Activated T-cell treated with anti-CD3 and anti-CD28 coated beads, Interleukin-2, amount 50 U/mL, for 72 hours (primary cell): ENCODE results near the gene TMEM135. TPM values are rescaled to one million over a fixed set of nuclear protein-coding genes. Genes with fewer than 3 reads are reported as not detected.

Experiments
- ATAC-seq, 2 donors: fragments of 150-1000 bp; cut with Tn5 transposase; replicated peaks in 1 of 2; 2 replicates each; pipeline ENCODE4 v1.10.0; 2021; ENCODE audit warnings: moderate library complexity in 2 of 2, mild to moderate bottlenecking in 1 of 2
- DNase-seq, 2 donors: peaks; one replicate each; pipeline ENCODE4 v3.0.0; 2021 to 2022; ENCODE audit warnings: mixed read lengths in 1 of 2
- H3K27ac Mint-ChIP-seq: one replicate; pipeline ENCODE4 v1.8.0; 2022; ENCODE audit warnings: mild to moderate bottlenecking, moderate library complexity, mixed read lengths
- H3K27me3 Mint-ChIP-seq: one replicate; pipeline ENCODE4 v1.8.0; 2022; ENCODE audit warnings: low read depth, mixed read lengths
- H3K36me3 Mint-ChIP-seq, 2 donors: one replicate each; pipeline ENCODE4 v1.8.0; 2022; ENCODE audit warnings: mixed read lengths in 2 of 2, mild to moderate bottlenecking in 1 of 2; ENCODE audit not compliant: insufficient read depth in 2 of 2
- H3K4me1 Mint-ChIP-seq: one replicate; pipeline ENCODE4 v1.8.0; 2022; ENCODE audit warnings: low read depth, mixed read lengths
- H3K4me3 Mint-ChIP-seq, 2 donors: one replicate each; pipeline ENCODE4 v1.8.0; 2022; ENCODE audit warnings: mild to moderate bottlenecking in 2 of 2, mixed read lengths in 2 of 2, moderate library complexity in 2 of 2
- H3K9me3 Mint-ChIP-seq, 2 donors: one replicate each; pipeline ENCODE4 v1.8.0; 2022; ENCODE audit warnings: mixed read lengths in 2 of 2
- total RNA-seq, 2 donors: library from RNA; stranded (reverse); gene quantifications; one replicate each; pipeline ENCODE4 v1.2.3, GENCODE V29; 2022

Gene TMEM135
- total RNA-seq, 2 donors from 2014 or later = 30.8 to 32.7 TPM

DNA sequence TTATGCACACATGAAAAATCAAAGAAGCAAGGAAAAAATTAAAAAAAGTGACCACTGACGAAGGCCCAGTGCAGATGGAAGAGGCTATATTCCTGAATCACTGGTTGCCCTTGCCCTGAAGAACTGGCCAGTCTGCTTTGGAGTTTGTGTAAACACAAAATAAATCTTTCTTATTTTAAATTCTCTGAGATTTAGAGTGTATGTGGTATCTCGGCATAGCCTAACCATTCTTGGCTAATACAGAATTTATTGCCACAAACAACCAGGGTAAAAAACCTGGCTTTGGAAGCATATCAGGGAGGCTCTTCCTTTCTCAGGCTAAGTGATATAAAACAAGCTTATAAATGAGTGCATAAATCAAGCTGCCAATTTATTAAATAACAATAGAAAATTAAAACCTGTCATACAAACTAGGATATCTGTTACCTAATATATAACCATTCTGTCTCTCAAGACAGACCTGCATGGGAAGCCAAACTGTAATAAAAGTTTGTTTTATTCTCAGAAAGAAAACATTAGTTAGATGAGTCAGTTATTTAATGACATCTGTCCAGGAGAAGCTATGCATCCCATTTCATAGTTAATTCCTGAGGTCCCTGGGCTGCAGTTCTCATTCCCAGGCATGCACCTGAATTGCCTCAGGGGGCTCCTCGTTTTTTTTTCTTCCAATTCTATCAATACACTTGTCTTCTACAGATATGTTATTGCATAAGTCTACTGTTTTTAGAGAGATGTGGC, 6.1 kb upstream of the TMEM135 start:
- no peak overlapping the region for H3K4me3 Mint-ChIP-seq
- ATAC-seq (no peak), DNase-seq (no peak)
- no peaks in the 10 kb centered on the region for H3K9me3 Mint-ChIP-seq
- no peak overlapping the region for H3K27ac Mint-ChIP-seq
- H3K27me3 Mint-ChIP-seq = no peaks in the 10 kb centered on the region
- no peaks in the 10 kb centered on the region for H3K36me3 Mint-ChIP-seq
- peaks cover 22% of the 10 kb centered on the region for H3K4me1 Mint-ChIP-seq

DNA sequence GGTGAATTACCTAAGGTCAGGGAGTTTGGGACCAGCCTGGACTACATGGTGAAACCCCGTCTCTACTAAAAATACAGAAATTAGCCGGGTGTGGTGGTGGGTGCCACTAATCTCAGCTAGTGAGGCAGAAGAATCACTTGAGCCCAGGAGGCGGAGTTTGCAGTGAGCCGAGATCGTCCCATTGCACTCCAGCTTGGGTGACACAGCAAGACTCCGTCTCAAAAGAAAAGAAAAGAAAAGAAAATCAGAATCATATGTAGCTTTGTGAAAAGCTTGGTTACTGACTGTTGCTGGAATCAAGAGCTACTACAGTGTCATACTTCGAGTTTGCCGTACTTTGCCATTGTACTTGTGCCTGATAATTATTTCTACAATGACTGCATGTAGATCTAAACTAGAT, 4.2 kb upstream of the TMEM135 start:
- H3K27ac Mint-ChIP-seq = no peak overlapping the region
- ATAC-seq (no peak), DNase-seq (no peak)
- H3K9me3 Mint-ChIP-seq = no peaks in the 10 kb centered on the region
- H3K36me3 Mint-ChIP-seq = no peaks in the 10 kb centered on the region
- H3K4me3 Mint-ChIP-seq = no peak overlapping the region
- H3K4me1 Mint-ChIP-seq = peaks cover 30% of the 10 kb centered on the region
- H3K27me3 Mint-ChIP-seq = no peaks in the 10 kb centered on the region

DNA sequence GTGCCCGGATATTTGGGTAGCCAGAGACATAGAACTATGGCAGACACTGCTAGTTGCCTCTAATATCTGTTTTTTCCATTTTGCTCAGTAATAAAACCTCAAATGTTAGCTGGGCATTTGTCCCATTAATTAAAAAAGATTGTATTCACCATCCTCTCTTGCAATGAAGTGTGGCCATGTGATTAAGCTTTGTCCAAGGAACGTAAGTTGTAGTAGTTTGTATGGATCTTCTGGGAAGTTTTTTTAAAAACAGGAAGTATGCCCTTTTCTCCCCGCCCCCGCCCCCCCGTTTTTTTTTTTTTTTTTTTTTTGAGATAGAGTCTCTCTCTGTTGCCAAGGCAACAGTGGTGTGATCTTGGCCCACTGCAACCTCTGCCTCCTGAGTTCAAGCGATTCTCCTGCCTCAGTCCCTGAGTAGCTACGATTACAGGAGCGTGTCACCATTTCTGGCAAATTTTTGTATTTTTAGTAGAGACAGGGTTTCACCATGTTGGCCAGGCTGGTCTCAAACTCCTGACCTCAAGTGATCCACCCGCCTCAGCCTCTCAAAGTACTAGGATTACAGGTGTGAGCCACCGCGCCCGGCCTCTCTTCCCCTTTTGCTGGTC, 1.7 kb upstream of the TMEM135 start:
- H3K9me3 Mint-ChIP-seq = no peaks in the 10 kb centered on the region
- peaks cover 43% of the 10 kb centered on the region for H3K4me1 Mint-ChIP-seq
- ATAC-seq (no peak), DNase-seq (no peak)
- H3K27ac Mint-ChIP-seq = no peak overlapping the region
- H3K36me3 Mint-ChIP-seq = peaks cover 0 to 6% of the 10 kb centered on the region in 2 donors
- H3K27me3 Mint-ChIP-seq = no peaks in the 10 kb centered on the region
- H3K4me3 Mint-ChIP-seq = no peak overlapping the region

DNA sequence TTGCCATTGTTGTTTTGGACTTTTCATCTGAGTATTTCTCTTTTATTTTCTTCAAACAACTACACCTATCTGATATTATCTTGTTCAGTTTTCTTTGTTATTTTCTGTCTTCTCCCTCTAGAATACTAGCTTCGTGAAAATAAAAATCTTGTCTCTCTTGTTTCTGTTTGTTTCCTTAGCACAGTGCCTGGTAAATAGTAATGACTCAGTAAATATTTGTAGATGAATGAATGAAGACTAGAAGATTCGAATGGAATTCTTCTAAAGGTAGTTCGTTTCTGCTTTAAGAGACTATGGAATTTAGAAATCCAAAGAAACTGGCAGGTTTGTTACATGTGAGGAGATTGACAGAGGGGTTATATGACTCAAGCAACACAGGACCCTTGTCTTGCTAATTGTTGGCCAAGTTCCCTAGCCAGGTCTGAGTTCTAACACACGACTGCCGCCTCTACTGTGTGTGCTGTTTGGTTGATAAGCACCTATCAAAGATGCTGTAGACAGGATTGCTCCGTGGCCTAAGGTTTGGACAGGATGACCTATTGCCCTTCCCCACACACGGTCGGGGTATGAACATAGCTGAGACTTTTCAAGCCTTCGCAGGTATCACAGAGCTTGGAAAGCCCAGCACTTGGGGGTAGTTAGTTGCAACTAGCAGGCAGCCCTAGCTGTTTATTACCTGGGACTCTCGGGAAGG, 831 bp upstream of the TMEM135 start:
- peaks cover 45% of the 10 kb centered on the region for H3K4me1 Mint-ChIP-seq
- DNase-seq (no peak), ATAC-seq (peak in 1 of 2 donors; percentile 2)
- peak overlapping the region; percentile 91 to 97 for H3K4me3 Mint-ChIP-seq
- no peaks in the 10 kb centered on the region for H3K27me3 Mint-ChIP-seq
- H3K27ac Mint-ChIP-seq = peak overlapping the region; percentile 11
- H3K9me3 Mint-ChIP-seq = no peaks in the 10 kb centered on the region
- peaks cover 0 to 8% of the 10 kb centered on the region in 2 donors for H3K36me3 Mint-ChIP-seq

DNA sequence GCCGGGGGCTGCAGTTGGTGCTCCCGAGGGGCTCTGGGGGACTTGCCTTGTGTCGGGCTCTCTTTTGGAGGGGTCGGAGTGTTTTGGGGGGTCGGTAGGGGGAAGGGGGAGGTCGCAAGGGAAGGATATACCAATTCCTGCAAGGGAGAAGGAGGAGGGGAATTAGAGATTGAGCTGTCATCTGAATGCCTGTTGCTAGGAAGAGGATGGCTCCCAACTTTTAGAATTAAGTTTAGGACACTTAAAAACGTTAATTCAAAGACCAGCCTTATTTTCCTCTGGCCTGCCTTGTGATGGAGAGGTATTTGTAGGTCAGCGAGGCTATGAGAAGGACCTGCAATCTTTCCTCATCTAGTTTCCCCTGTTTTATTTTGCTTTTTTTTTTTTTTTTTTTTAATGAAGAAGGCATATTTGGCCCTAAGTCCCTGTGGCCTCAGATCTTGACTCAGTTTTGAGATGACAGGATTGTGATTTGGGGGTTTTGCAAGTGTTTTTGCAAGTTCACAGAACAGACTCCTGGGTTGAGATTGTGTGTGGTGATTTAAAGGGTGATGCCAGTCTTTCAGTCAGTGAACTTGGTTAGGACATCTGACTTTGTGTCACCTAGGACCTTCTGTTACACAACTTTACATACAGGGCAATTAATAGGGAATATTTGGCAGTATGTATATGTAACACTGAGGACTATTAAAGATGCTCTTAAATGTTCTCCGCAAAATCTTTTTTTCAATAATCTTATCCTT, 672 bp downstream of the TMEM135 start:
- DNase-seq (peak; percentile 11 to 19), ATAC-seq (peak in 1 of 2 donors; percentile 10)
- Mint-ChIP-seq H3K36me3 (peaks cover 0 to 8% of the 10 kb centered on the region in 2 donors), H3K27ac (peak overlapping the region; percentile 92), H3K4me1 (peaks cover 45% of the 10 kb centered on the region), H3K27me3 (no peaks in the 10 kb centered on the region), H3K4me3 (peak overlapping the region; percentile 91 to 97), H3K9me3 (no peaks in the 10 kb centered on the region)

DNA sequence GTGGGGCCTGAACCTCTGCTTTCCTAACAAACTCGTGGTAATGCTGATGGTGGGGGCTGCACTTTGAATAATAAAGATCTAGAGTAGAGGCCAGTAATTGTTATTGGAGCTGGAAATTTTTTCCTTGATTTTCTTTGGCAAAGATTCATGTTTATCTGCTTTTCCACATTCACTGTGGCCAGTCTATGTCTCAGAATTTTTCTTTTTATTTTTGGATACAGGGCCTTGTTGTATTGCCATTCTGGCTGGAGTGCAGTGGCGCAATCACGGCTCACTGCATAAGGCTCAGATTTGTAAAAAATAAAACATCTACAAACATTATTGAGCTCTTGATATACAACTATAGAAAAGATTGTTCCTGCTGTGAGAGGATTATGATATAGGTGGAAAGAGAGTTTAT, 1.6 kb downstream of the TMEM135 start:
- Mint-ChIP-seq H3K27me3 (no peaks in the 10 kb centered on the region), H3K36me3 (peaks cover 0 to 8% of the 10 kb centered on the region in 2 donors), H3K27ac (peak overlapping the region; percentile 64), H3K9me3 (no peaks in the 10 kb centered on the region), H3K4me1 (peaks cover 45% of the 10 kb centered on the region), H3K4me3 (peak overlapping the region; percentile 91 to 97)
- ATAC-seq (no peak), DNase-seq (no peak)

DNA sequence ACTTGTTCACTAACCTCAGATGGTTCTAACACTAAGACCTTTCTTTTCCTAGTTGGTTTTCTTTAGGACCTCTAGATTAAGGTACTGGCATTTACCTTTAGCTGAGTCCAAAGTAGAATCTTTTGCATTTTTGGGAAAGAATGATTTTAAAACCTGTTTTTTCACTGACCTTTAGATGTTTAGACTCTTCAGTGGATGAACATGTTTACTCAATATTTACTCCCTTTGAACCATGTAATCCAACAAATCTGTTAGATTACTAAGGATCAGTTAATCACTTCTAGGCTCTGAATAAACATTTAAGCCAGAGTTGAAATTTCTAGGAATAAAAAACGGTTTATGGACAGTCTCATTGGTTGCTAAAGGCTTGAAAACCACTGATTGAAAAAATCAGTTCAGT, 6.2 kb downstream of the TMEM135 start:
- DNase-seq = no peak
- ATAC-seq = no peak
- Mint-ChIP-seq H3K27me3 (no peaks in the 10 kb centered on the region), H3K27ac (no peak overlapping the region), H3K4me1 (peaks cover 23% of the 10 kb centered on the region), H3K9me3 (peaks cover 2 to 3% of the 10 kb centered on the region in 2 donors), H3K36me3 (peaks cover 3 to 16% of the 10 kb centered on the region in 2 donors), H3K4me3 (no peak overlapping the region)

DNA sequence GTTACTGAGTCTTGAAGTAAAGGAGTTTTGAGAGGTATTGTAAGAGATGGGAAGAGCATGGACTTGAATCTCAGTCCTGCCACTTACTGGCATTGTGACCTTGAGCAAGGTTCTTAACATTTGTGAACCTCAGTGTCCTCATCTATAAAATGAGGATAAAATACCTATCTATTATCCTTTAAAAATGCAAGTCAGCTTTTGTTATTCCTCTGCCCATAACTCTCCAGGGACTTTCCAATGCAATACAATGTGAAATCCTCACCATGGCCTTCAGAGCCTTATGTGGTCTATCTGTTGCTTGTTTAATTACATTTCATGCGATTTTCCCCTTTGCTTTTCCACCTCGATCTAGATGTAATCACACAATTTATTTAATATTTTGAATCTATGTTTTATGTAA, 9.1 kb downstream of the TMEM135 start:
- peaks cover 3 to 9% of the 10 kb centered on the region in 2 donors for H3K36me3 Mint-ChIP-seq
- H3K9me3 Mint-ChIP-seq = peaks cover 2 to 3% of the 10 kb centered on the region in 2 donors
- no peak overlapping the region for H3K27ac Mint-ChIP-seq
- no peak for ATAC-seq
- H3K27me3 Mint-ChIP-seq = no peaks in the 10 kb centered on the region
- H3K4me3 Mint-ChIP-seq = no peak overlapping the region
- no peaks in the 10 kb centered on the region for H3K4me1 Mint-ChIP-seq
- DNase-seq = no peak

DNA sequence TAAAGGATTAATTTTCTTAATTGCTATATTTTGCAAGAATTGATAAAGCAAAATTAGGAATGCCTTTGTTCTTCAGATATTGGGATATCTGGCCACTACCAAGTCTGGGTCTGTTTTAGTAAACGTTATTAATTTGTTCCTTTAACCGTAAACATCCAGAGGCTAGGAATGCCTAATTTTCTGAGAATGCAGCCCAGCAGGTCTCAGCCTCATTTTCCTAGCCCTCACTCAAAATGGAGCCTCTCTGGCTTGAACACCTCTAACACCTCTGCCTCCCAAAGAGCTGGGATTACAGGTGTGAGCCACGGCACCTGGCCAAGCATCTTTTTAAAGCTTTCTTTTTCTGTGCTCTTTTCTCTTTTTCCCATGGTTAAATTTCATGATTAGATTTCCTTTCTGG, 18.4 kb downstream of the TMEM135 start:
- Mint-ChIP-seq H3K36me3 (peaks cover 0 to 1% of the 10 kb centered on the region in 2 donors), H3K27ac (no peak overlapping the region), H3K9me3 (no peaks in the 10 kb centered on the region), H3K4me3 (no peak overlapping the region), H3K27me3 (no peaks in the 10 kb centered on the region), H3K4me1 (no peaks in the 10 kb centered on the region)
- ATAC-seq (no peak), DNase-seq (no peak)

DNA sequence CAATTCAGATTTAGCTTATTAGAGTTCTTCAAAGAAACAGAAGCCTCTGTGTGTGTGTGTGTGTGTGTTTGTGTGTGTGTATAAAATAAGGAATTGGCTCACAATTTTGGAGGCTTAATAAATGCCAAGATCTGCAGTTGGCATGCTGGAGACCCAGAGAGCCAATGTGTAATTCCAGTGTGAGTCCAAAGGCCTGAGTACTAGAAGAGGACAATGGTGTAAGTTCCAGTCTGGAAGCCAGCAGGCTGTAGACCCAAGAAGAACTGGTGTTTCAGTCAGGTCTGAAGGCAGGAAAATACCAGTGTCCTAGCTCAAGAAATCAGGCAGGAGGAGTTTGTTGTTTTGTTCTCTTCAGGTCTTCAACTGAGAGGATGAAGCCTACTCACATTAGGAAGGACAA, 20.0 kb downstream of the TMEM135 start:
- Mint-ChIP-seq H3K4me1 (no peaks in the 10 kb centered on the region), H3K36me3 (peaks cover 0 to 1% of the 10 kb centered on the region in 2 donors), H3K9me3 (no peaks in the 10 kb centered on the region), H3K27me3 (no peaks in the 10 kb centered on the region), H3K27ac (no peak overlapping the region), H3K4me3 (no peak overlapping the region)
- ATAC-seq (no peak), DNase-seq (no peak)

DNA sequence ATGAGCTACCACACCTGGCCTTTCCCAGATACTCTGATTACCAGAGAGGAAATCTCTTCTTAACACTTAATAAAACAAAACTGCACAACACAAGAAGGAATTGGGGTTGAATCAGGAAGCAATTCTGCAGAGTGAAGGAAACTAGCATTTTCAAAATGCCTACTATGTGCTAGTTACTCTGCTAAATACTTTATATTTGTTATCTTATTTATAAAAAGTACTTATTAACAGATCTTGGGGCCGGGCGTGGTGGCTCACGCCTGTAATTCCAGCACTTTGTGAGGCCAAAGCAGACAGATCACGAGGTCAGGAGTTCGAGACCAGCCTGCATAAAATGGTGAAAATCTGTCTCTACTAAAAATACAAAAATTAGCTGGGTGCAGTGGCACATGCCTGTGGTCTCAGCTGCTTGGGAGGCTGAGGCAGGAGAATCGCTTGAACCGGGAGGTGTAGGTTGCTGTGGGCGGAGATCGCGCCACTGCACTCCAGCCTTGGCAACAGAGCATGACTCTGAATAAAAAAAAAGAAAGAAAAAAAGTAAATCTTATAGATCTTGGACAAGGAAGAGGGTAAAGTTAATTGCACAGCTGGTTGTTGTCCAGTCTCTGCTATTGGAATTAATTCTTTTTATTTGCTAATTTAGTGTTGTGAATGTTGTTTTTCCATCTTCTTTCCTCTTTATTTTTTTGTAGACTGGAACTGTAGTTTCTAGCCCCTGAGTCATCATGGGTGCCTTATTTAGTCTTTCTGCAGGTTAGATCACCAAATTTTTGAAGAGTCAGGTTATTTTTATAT, 22.1 kb downstream of the TMEM135 start:
- Mint-ChIP-seq H3K27ac (peak overlapping the region; percentile 42), H3K4me1 (no peaks in the 10 kb centered on the region), H3K27me3 (no peaks in the 10 kb centered on the region), H3K4me3 (no peak overlapping the region), H3K36me3 (peaks cover 0 to 1% of the 10 kb centered on the region in 2 donors), H3K9me3 (no peaks in the 10 kb centered on the region)
- DNase-seq (no peak), ATAC-seq (no peak)

DNA sequence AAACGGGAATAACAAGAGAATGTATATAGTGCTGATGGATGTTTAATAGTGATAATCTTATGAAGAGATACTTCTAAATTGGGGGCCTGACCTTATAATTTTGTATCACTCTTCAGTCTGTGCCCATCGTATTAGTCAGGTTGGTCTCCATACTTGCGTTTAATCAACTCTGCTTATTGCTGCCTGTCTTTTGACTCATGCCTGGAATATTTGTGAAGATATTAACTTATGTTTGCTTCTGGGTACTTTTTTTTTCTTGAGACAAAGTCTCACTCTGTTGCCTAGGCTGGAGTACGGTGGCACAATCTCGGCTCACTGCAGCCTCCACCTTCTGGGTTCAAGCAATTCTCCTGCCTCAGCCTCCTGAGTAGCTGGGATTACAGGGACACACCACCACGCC, 24.0 kb downstream of the TMEM135 start:
- Mint-ChIP-seq H3K4me3 (no peak overlapping the region), H3K27me3 (no peaks in the 10 kb centered on the region), H3K36me3 (peaks cover 0 to 1% of the 10 kb centered on the region in 2 donors), H3K27ac (no peak overlapping the region), H3K4me1 (no peaks in the 10 kb centered on the region), H3K9me3 (no peaks in the 10 kb centered on the region)
- DNase-seq = no peak
- no peak for ATAC-seq
